ENCODE results near the gene UNC79.

GRCh38 chr14:93741556-93742230 is 311.0 kb downstream of the UNC79 start:
- TF ChIP-seq EZH2phosphoT487 (IDR thresholded peaks at IDR 0.05; ENCODE audit: borderline replicate concordance, low read length) = no peak
- no peak for TF ChIP-seq CTCF (conservative IDR thresholded peaks at IDR 0.05; ENCODE audit: low read depth, low read length)

All from PC-3 (cell line).